D721Med (cell line): ENCODE measurements around the gene PLA2G4E.

Source experiments
- DNase-seq: peaks from one replicate; pipeline ENCODE4 v3.0.0; 2011; ENCODE audit warnings: low spot score; ENCODE audit not compliant: insufficient read length
- FAIRE-seq: peaks from 2 replicates; lab custom pipeline; 2011; peaks lifted over from hg19 to GRCh38; lab: Jason Lieb, UNC
- TF ChIP-seq, protein P1 (sequence below): IDR thresholded peaks from 2 replicates; pipeline ENCODE4 v1.5.1; 2012; ENCODE audit warnings: mild to moderate bottlenecking, control low read depth; ENCODE audit not compliant: insufficient read depth; ENCODE audit errors: missing control alignments

Gene PLA2G4E

GRCh38 chr15:41940441-41940857 lies 80.4 kb downstream of the PLA2G4E start:
- no peak for FAIRE-seq
- no peak for DNase-seq
- TF ChIP-seq, protein P1, sequence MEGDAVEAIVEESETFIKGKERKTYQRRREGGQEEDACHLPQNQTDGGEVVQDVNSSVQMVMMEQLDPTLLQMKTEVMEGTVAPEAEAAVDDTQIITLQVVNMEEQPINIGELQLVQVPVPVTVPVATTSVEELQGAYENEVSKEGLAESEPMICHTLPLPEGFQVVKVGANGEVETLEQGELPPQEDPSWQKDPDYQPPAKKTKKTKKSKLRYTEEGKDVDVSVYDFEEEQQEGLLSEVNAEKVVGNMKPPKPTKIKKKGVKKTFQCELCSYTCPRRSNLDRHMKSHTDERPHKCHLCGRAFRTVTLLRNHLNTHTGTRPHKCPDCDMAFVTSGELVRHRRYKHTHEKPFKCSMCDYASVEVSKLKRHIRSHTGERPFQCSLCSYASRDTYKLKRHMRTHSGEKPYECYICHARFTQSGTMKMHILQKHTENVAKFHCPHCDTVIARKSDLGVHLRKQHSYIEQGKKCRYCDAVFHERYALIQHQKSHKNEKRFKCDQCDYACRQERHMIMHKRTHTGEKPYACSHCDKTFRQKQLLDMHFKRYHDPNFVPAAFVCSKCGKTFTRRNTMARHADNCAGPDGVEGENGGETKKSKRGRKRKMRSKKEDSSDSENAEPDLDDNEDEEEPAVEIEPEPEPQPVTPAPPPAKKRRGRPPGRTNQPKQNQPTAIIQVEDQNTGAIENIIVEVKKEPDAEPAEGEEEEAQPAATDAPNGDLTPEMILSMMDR = no peak

GRCh38 chr15:41939986-41940385 lies 80.9 kb downstream of the PLA2G4E start:
- FAIRE-seq = no peak
- no peak for DNase-seq
- TF ChIP-seq, protein P1 = no peak

- TF ChIP-seq, protein P1 = no peak
- DNase-seq = no peak
- FAIRE-seq = no peak
Observed at GRCh38 chr15:41937568-41937923, 83.3 kb downstream of the PLA2G4E start.

GRCh38 chr15:41936649-41937567 lies 83.9 kb downstream of the PLA2G4E start:
- TF ChIP-seq, protein P1 = no peak
- DNase-seq (no peak), FAIRE-seq (no peak)

- FAIRE-seq (no peak), DNase-seq (no peak)
- TF ChIP-seq, protein P1 = no peak
Observed at GRCh38 chr15:41936155-41936554, 84.7 kb downstream of the PLA2G4E start.

DNA sequence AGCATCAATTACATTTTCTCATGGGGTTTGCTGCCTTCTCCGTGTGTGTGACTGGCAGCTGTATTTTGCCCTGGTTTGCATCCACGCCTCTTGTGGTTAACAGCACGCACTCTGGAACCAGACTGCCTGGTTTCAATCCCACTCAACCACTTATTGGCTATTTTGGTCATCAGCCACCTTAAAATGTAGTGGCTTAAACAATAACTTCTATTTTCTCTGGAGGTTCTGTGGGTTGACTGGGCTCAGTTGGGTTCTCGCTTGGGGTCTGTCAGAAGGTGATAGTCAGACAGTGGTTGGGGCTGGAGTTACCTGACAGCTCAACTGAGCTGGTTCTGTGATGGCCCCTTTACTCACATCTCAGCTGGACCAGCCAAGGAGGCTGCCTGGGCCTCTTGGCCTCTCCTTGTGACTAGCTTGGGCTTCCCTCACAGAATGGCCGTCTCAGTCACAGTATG lies 85.2 kb downstream of the PLA2G4E start:
- FAIRE-seq (no peak), DNase-seq (no peak)
- TF ChIP-seq, protein P1 = no peak

DNA sequence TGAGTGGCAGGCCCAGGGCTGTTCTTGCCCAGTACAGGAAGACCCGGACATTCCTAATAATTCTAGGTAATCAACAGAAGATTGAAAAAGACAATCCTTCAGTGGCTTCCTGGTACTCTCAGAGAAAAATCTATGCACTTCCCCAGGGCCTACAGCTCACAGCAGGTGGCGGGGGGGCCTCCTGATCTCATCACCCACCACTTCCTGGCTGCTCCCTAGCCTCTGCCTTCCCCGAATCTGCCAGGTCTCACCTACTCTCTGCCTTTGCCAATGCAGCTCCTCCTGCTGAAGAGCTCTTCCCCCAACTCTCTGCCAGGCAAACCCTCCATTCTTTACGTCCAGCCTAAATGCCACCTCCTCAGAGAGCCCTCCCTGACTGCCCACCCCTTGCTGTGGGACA lies 86.0 kb downstream of the PLA2G4E start:
- DNase-seq = no peak
- TF ChIP-seq, protein P1 = no peak
- no peak for FAIRE-seq
